HCT116 (cell line): ENCODE data around the gene DOK1.

ENCODE experiments used
- ELF1 ChIP-seq: IDR thresholded peaks from 2 replicates; pipeline ENCODE4 v1.6.1; 2012; ENCODE audit warnings: low read depth, borderline replicate concordance
- EZH2 ChIP-seq: fragments of 200-600 bp; sonication (generic); IDR thresholded peaks from 2 replicates; pipeline ENCODE4 v1.6.1; 2017; ENCODE audit warnings: antibody characterized with exemption, mixed run types
- EZH2phosphoT487 ChIP-seq: fragments of 200-600 bp; IDR thresholded peaks from 2 replicates; pipeline ENCODE4 v1.6.1; 2018; ENCODE audit warnings: antibody characterized with exemption, borderline replicate concordance
- FOSL1 ChIP-seq: IDR thresholded peaks from 2 replicates; pipeline ENCODE4 v1.6.1; 2012; ENCODE audit warnings: low read depth
- POLR2A ChIP-seq: IDR thresholded peaks from 2 replicates; pipeline ENCODE4 v1.7.0; 2011; ENCODE audit warnings: borderline replicate concordance; ENCODE audit not compliant: insufficient read depth, insufficient read length; ENCODE audit errors: extremely low read depth
- POLR2AphosphoS5 ChIP-seq: IDR thresholded peaks from 2 replicates; pipeline ENCODE4 v1.6.1; 2011; ENCODE audit warnings: mild to moderate bottlenecking, low read depth, low read length, moderate library complexity
- SRF ChIP-seq: IDR thresholded peaks from 2 replicates; pipeline ENCODE4 v1.6.1; 2012; ENCODE audit warnings: low read depth
- ZBTB33 ChIP-seq: IDR thresholded peaks from 2 replicates; pipeline ENCODE4 v1.6.1; 2011; ENCODE audit warnings: mild to moderate bottlenecking, low read length, moderate library complexity; ENCODE audit not compliant: insufficient replicate concordance; ENCODE audit errors: extremely low read depth
- ZNF274 ChIP-seq: fragments of 200-500 bp; sonication (Bioruptor generic); IDR thresholded peaks from 2 replicates; pipeline ENCODE4 v1.6.1; 2014; ENCODE audit warnings: mild to moderate bottlenecking, low read depth, low read length, inconsistent platforms
- TF ChIP-seq, protein P1 (sequence below), 3 experiments: fragments of 200-600 bp in 1 of 3; sonication (generic) in 1 of 3; IDR thresholded peaks in 2 of 3; conservative IDR thresholded peaks in 1 of 3; 2 replicates each; pipeline ENCODE4 v1.5.1; 2012 to 2017; ENCODE audit warnings: low read depth in 2 of 3, low read length in 2 of 3, antibody characterized with exemption in 1 of 3, borderline replicate concordance in 1 of 3, control low read depth in 1 of 3, mild to moderate bottlenecking in 1 of 3, mixed read lengths in 1 of 3, mixed run types in 1 of 3, moderate library complexity in 1 of 3; ENCODE audit not compliant: insufficient read depth in 1 of 3
- TF ChIP-seq, protein P2 (sequence below): IDR thresholded peaks from 2 replicates; pipeline ENCODE4 v1.6.1; 2012

GRCh38 chr2:74515981-74516633 lies 38.4 kb upstream of the DOK1 start:
- TF ChIP-seq, protein P1, sequence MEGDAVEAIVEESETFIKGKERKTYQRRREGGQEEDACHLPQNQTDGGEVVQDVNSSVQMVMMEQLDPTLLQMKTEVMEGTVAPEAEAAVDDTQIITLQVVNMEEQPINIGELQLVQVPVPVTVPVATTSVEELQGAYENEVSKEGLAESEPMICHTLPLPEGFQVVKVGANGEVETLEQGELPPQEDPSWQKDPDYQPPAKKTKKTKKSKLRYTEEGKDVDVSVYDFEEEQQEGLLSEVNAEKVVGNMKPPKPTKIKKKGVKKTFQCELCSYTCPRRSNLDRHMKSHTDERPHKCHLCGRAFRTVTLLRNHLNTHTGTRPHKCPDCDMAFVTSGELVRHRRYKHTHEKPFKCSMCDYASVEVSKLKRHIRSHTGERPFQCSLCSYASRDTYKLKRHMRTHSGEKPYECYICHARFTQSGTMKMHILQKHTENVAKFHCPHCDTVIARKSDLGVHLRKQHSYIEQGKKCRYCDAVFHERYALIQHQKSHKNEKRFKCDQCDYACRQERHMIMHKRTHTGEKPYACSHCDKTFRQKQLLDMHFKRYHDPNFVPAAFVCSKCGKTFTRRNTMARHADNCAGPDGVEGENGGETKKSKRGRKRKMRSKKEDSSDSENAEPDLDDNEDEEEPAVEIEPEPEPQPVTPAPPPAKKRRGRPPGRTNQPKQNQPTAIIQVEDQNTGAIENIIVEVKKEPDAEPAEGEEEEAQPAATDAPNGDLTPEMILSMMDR (IDR thresholded peaks at IDR 0.05 in 2 of 3, conservative IDR thresholded peaks at IDR 0.05 in 1 of 3; ENCODE audit: borderline replicate concordance in 1 of 3, insufficient read depth in 1 of 3, low read depth in 2 of 3, low read length in 2 of 3): no peak
- TF ChIP-seq, protein P2, sequence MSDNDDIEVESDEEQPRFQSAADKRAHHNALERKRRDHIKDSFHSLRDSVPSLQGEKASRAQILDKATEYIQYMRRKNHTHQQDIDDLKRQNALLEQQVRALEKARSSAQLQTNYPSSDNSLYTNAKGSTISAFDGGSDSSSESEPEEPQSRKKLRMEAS: no peak
- TF ChIP-seq ZNF274: no peak
- no peak for TF ChIP-seq FOSL1
- TF ChIP-seq EZH2: no peak
- TF ChIP-seq ZBTB33: no peak
- no peak for TF ChIP-seq EZH2phosphoT487
- no peak for TF ChIP-seq POLR2A
- no peak for TF ChIP-seq SRF
- no peak for TF ChIP-seq POLR2AphosphoS5
- TF ChIP-seq ELF1: no peak
